ENCODE measurements around the gene CYP51A1. TPM values are rescaled to one million over a fixed set of nuclear protein-coding genes. Genes with fewer than 3 reads are reported as not detected.

CYP51A1 gene
- total and polyA plus RNA-seq, 2 of the 13 experiments (the other 11 are each of a cell fraction or from before 2014, with no cell fraction given) = 15.4 to 260 TPM

DNA sequence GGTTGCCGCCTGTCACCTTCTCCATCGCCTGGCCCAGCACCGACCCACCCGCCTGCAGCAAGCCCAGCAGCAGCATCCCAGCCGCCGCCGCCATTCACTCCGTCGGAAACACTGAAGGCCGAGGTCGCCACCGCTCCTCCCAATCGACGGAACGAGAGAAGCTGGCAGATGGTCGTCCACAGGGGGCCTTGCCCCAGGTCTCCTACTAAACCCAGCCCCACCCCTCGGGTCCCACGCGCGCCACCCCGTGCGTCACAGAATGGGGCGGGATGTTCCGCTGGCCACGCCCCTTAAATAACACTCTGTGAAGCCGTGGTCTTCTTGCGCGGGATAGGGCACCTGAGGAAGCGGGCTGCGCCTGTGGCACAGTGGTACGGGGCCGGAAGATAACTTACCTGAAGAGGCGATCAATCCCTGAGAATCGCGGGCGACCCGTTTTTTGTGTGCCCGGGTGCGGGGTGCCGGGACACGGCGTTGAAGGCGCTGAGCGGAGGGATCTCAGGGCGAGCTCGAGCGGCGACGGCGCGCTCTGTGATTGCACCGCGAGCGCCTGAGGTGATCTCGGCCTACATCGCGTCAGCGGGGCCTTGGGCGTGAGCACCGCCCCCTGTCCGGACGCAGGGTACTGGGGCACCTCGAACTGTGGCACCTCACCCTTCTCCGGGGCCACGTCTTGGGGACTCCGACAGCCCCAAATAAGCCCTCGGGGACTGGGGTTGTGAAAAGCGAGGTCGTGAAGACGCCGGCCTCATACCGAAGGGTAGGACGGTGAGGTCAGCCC, at the start of gene CYP51A1 (continued):
- TF ChIP-seq, protein P1, sequence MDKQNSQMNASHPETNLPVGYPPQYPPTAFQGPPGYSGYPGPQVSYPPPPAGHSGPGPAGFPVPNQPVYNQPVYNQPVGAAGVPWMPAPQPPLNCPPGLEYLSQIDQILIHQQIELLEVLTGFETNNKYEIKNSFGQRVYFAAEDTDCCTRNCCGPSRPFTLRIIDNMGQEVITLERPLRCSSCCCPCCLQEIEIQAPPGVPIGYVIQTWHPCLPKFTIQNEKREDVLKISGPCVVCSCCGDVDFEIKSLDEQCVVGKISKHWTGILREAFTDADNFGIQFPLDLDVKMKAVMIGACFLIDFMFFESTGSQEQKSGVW (CRISPR knock-in tag; IDR thresholded peaks at IDR 0.05; ENCODE audit: borderline replicate concordance) = no peak
- no peak for TF ChIP-seq MATR3 (CRISPR knock-in tag; IDR thresholded peaks at IDR 0.05)
- no peak for TF ChIP-seq MXD4 (CRISPR knock-in tag; IDR thresholded peaks at IDR 0.05)
- TF ChIP-seq KAT7 (CRISPR knock-in tag; IDR thresholded peaks at IDR 0.05; ENCODE audit: borderline replicate concordance) = peak; percentile 21; the same call in 1 of the 2 replicates
- 0 out of 2 replicates have a peak, but pooled peaks have one; percentile 37 for TF ChIP-seq ZFP1 (CRISPR knock-in tag; IDR thresholded peaks at IDR 0.05)
- TF ChIP-seq, protein P2, sequence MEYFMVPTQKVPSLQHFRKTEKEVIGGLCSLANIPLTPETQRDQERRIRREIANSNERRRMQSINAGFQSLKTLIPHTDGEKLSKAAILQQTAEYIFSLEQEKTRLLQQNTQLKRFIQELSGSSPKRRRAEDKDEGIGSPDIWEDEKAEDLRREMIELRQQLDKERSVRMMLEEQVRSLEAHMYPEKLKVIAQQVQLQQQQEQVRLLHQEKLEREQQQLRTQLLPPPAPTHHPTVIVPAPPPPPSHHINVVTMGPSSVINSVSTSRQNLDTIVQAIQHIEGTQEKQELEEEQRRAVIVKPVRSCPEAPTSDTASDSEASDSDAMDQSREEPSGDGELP (IDR thresholded peaks at IDR 0.05; ENCODE audit: borderline replicate concordance, low read depth) = no peak
- TF ChIP-seq ZNF331 (CRISPR knock-in tag; IDR thresholded peaks at IDR 0.05) = peak; percentile 21; the same call in 1 of the 2 replicates
- TF ChIP-seq, protein P3, sequence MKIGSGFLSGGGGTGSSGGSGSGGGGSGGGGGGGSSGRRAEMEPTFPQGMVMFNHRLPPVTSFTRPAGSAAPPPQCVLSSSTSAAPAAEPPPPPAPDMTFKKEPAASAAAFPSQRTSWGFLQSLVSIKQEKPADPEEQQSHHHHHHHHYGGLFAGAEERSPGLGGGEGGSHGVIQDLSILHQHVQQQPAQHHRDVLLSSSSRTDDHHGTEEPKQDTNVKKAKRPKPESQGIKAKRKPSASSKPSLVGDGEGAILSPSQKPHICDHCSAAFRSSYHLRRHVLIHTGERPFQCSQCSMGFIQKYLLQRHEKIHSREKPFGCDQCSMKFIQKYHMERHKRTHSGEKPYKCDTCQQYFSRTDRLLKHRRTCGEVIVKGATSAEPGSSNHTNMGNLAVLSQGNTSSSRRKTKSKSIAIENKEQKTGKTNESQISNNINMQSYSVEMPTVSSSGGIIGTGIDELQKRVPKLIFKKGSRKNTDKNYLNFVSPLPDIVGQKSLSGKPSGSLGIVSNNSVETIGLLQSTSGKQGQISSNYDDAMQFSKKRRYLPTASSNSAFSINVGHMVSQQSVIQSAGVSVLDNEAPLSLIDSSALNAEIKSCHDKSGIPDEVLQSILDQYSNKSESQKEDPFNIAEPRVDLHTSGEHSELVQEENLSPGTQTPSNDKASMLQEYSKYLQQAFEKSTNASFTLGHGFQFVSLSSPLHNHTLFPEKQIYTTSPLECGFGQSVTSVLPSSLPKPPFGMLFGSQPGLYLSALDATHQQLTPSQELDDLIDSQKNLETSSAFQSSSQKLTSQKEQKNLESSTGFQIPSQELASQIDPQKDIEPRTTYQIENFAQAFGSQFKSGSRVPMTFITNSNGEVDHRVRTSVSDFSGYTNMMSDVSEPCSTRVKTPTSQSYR (CRISPR knock-in tag; IDR thresholded peaks at IDR 0.05; ENCODE audit: borderline replicate concordance) = no peak
- peak; percentile 97 for TF ChIP-seq ZNF101 (CRISPR knock-in tag; IDR thresholded peaks at IDR 0.05; ENCODE audit: borderline replicate concordance, low read depth)
- TF ChIP-seq TEAD2 (CRISPR knock-in tag; IDR thresholded peaks at IDR 0.05) = 0 out of 2 replicates have a peak, but pooled peaks have one; percentile 25
- peak; percentile 62 for TF ChIP-seq ZNF883 (CRISPR knock-in tag; IDR thresholded peaks at IDR 0.05; ENCODE audit: not compliant biosample characterization)
- TF ChIP-seq, protein P4, sequence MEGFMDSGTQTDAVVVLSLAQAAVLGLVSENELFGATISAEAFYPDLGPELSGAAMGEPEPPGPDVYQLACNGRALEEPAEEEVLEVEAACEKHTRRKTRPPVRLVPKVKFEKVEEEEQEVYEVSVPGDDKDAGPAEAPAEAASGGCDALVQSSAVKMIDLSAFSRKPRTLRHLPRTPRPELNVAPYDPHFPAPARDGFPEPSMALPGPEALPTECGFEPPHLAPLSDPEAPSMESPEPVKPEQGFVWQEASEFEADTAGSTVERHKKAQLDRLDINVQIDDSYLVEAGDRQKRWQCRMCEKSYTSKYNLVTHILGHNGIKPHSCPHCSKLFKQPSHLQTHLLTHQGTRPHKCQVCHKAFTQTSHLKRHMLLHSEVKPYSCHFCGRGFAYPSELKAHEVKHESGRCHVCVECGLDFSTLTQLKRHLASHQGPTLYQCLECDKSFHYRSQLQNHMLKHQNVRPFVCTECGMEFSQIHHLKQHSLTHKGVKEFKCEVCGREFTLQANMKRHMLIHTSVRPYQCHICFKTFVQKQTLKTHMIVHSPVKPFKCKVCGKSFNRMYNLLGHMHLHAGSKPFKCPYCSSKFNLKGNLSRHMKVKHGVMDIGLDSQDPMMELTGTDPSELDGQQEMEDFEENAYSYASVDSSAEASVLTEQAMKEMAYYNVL (CRISPR knock-in tag; IDR thresholded peaks at IDR 0.05; ENCODE audit: borderline replicate concordance) = no peak
- TF ChIP-seq, protein P5, sequence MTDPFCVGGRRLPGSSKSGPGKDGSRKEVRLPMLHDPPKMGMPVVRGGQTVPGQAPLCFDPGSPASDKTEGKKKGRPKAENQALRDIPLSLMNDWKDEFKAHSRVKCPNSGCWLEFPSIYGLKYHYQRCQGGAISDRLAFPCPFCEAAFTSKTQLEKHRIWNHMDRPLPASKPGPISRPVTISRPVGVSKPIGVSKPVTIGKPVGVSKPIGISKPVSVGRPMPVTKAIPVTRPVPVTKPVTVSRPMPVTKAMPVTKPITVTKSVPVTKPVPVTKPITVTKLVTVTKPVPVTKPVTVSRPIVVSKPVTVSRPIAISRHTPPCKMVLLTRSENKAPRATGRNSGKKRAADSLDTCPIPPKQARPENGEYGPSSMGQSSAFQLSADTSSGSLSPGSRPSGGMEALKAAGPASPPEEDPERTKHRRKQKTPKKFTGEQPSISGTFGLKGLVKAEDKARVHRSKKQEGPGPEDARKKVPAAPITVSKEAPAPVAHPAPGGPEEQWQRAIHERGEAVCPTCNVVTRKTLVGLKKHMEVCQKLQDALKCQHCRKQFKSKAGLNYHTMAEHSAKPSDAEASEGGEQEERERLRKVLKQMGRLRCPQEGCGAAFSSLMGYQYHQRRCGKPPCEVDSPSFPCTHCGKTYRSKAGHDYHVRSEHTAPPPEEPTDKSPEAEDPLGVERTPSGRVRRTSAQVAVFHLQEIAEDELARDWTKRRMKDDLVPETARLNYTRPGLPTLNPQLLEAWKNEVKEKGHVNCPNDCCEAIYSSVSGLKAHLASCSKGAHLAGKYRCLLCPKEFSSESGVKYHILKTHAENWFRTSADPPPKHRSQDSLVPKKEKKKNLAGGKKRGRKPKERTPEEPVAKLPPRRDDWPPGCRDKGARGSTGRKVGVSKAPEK (CRISPR knock-in tag; IDR thresholded peaks at IDR 0.05; ENCODE audit: borderline replicate concordance) = peak; percentile 65; the same call in 1 of the 2 replicates
- TF ChIP-seq POLR2AphosphoS5 (IDR thresholded peaks at IDR 0.05; ENCODE audit: low read depth, low read length) = peak; percentile 70
- TF ChIP-seq, protein P6, sequence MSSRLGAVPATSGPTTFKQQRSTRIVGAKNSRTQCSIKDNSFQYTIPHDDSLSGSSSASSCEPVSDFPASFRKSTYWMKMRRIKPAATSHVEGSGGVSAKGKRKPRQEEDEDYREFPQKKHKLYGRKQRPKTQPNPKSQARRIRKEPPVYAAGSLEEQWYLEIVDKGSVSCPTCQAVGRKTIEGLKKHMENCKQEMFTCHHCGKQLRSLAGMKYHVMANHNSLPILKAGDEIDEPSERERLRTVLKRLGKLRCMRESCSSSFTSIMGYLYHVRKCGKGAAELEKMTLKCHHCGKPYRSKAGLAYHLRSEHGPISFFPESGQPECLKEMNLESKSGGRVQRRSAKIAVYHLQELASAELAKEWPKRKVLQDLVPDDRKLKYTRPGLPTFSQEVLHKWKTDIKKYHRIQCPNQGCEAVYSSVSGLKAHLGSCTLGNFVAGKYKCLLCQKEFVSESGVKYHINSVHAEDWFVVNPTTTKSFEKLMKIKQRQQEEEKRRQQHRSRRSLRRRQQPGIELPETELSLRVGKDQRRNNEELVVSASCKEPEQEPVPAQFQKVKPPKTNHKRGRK (CRISPR knock-in tag; IDR thresholded peaks at IDR 0.05) = no peak
- no peak for TF ChIP-seq JUN (CRISPR knock-in tag; IDR thresholded peaks at IDR 0.05)
- TF ChIP-seq SYNCRIP (IDR thresholded peaks at IDR 0.05; ENCODE audit: insufficient read depth, low read depth, low read length) = no peak

Data from HepG2 (cell line).